ENCODE data around the gene SHB.

SHB gene

GRCh38 chr9:38000332-38000731, 68.7 kb downstream of the SHB start:
- Histone ChIP-seq H3K4me2 (ENCODE audit: low read depth, low read length, poor library complexity, severe bottlenecking) (no peak overlapping the region), H3F3A (ENCODE audit: insufficient read depth) (no peaks in the 10 kb centered on the region), H3K9me2 (replicated peaks; ENCODE audit: insufficient read depth, low read length) (no peaks in the 10 kb centered on the region), H3K27me3 (ENCODE audit: low read length) (no peaks in the 10 kb centered on the region), H3K9me3 (ENCODE audit: insufficient read depth, low read length) (no peaks in the 10 kb centered on the region), H3K36me3 (ENCODE audit: low read length) (no peaks in the 10 kb centered on the region), H3K9ac (ENCODE audit: low read length) (no peak overlapping the region), H2AFZ (ENCODE audit: low read depth, low read length, severe bottlenecking) (no peak overlapping the region), H4K20me1 (ENCODE audit: low read depth, low read length) (no peaks in the 10 kb centered on the region), H3K79me2 (ENCODE audit: insufficient read depth, low read length) (no peaks in the 10 kb centered on the region), H3K4me3 (ENCODE audit: insufficient read depth, low read length, poor library complexity, severe bottlenecking) (no peak overlapping the region), H3K27ac (ENCODE audit: low read depth, low read length) (no peak overlapping the region)
- TF ChIP-seq CTCF (IDR thresholded peaks at IDR 0.05; ENCODE audit: insufficient read depth, low read length, poor library complexity, severe bottlenecking) (no peak), EZH2phosphoT487 (conservative IDR thresholded peaks at IDR 0.05; ENCODE audit: low read length) (no peak)

- Histone ChIP-seq H3K9me2 (replicated peaks; ENCODE audit: insufficient read depth, low read length) (no peaks in the 10 kb centered on the region), H2AFZ (ENCODE audit: low read depth, low read length, severe bottlenecking) (no peak overlapping the region), H3K9me3 (ENCODE audit: insufficient read depth, low read length) (no peaks in the 10 kb centered on the region), H3K4me3 (ENCODE audit: insufficient read depth, low read length, poor library complexity, severe bottlenecking) (no peak overlapping the region), H3K79me2 (ENCODE audit: insufficient read depth, low read length) (no peaks in the 10 kb centered on the region), H3K36me3 (ENCODE audit: low read length) (no peaks in the 10 kb centered on the region), H3F3A (ENCODE audit: insufficient read depth) (no peaks in the 10 kb centered on the region), H3K27me3 (ENCODE audit: low read length) (no peaks in the 10 kb centered on the region), H3K4me2 (ENCODE audit: low read depth, low read length, poor library complexity, severe bottlenecking) (no peak overlapping the region), H3K9ac (ENCODE audit: low read length) (no peak overlapping the region), H3K27ac (ENCODE audit: low read depth, low read length) (no peak overlapping the region), H4K20me1 (ENCODE audit: low read depth, low read length) (no peaks in the 10 kb centered on the region)
- TF ChIP-seq CTCF (IDR thresholded peaks at IDR 0.05; ENCODE audit: insufficient read depth, low read length, poor library complexity, severe bottlenecking) (no peak), EZH2phosphoT487 (conservative IDR thresholded peaks at IDR 0.05; ENCODE audit: low read length) (no peak)
Measured at GRCh38 chr9:37999588-38000189, 69.3 kb downstream of the SHB start.

- Histone ChIP-seq H3F3A (ENCODE audit: insufficient read depth) (no peaks in the 10 kb centered on the region), H4K20me1 (ENCODE audit: low read depth, low read length) (no peaks in the 10 kb centered on the region), H2AFZ (ENCODE audit: low read depth, low read length, severe bottlenecking) (no peak overlapping the region), H3K9me3 (ENCODE audit: insufficient read depth, low read length) (no peaks in the 10 kb centered on the region), H3K9me2 (replicated peaks; ENCODE audit: insufficient read depth, low read length) (no peaks in the 10 kb centered on the region), H3K36me3 (ENCODE audit: low read length) (no peaks in the 10 kb centered on the region), H3K9ac (ENCODE audit: low read length) (no peak overlapping the region), H3K79me2 (ENCODE audit: insufficient read depth, low read length) (no peaks in the 10 kb centered on the region), H3K4me2 (ENCODE audit: low read depth, low read length, poor library complexity, severe bottlenecking) (no peak overlapping the region), H3K27ac (ENCODE audit: low read depth, low read length) (no peak overlapping the region), H3K4me3 (ENCODE audit: insufficient read depth, low read length, poor library complexity, severe bottlenecking) (no peak overlapping the region), H3K27me3 (ENCODE audit: low read length) (no peaks in the 10 kb centered on the region)
- no peak for TF ChIP-seq CTCF (IDR thresholded peaks at IDR 0.05; ENCODE audit: insufficient read depth, low read length, poor library complexity, severe bottlenecking)
- no peak for TF ChIP-seq EZH2phosphoT487 (conservative IDR thresholded peaks at IDR 0.05; ENCODE audit: low read length)
Measured at GRCh38 chr9:37998881-37999587, 70.0 kb downstream of the SHB start.
